ENCODE measurements around the gene SUN2.

The SUN2 gene

DNA sequence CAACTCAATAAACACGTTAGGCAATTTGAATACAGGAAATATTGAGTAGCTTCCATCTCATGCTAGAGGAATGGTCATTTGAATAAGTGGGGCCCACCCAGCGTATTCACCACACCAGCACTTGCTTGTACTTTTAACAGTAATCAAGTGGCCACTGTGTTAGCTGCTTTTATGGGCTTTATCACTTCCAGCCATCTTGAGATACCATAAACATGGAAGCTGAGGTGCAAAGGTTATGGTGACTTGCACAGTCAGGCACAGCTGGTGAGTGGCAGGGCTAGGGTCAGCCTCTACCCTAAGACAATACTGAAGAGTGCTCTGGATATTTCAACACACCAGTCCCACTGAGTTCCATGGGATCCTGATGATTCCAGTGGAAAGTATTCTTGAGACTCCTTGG lies 61.7 kb downstream of the SUN2 start:
- peaks cover 3% of the 10 kb centered on the region; the same call in 1 of the 2 replicates for H3K4me1 ChIP-seq (ENCODE audit: control insufficient read depth, insufficient read depth, low read length)
- no peak overlapping the region for H3K4me3 ChIP-seq (ENCODE audit: low read depth, low read length)
- peaks cover 26 to 71% of the 10 kb centered on the region in 2 experiments for H3K36me3 ChIP-seq (ENCODE audit: control insufficient read depth in 2 of 2, insufficient read depth in 1 of 2, low read length in 2 of 2)
- no peaks in the 10 kb centered on the region for H3K9me3 ChIP-seq (ENCODE audit: control insufficient read depth, insufficient read depth, low read depth, low read length)
- ChIA-PET CTCF (interaction anchor here (4.9 kb wide), 1 partner anchor 12 kb away, joined by 31 read pairs; the partner anchor contains the start of gene TOMM22), POLR2A (interaction anchor here (0.6 to 8.0 kb wide), 4 partner anchors 12 to 248 kb away, joined by 4 to 60 read pairs (median 8); partner anchors contain the start of gene TOMM22)
- no peak overlapping the region for H3K27ac ChIP-seq (ENCODE audit: extremely low read depth, low read depth, low read length)
- TF ChIP-seq ZNF112 (tag by site-specific recombination; IDR thresholded peaks at IDR 0.05) (no peak), ZNF37A (tag by site-specific recombination; IDR thresholded peaks at IDR 0.05) (no peak), ZNF830 (tag by site-specific recombination; IDR thresholded peaks at IDR 0.05; ENCODE audit: low read depth) (no peak), ZBTB21 (tag by site-specific recombination; IDR thresholded peaks at IDR 0.05) (no peak), ZNF354C (tag by site-specific recombination; IDR thresholded peaks at IDR 0.05; ENCODE audit: borderline replicate concordance, low read depth) (no peak), KLF1 (tag by site-specific recombination; IDR thresholded peaks at IDR 0.05) (no peak), ZNF121 (tag by site-specific recombination; IDR thresholded peaks at IDR 0.05) (no peak), ZNF558 (tag by site-specific recombination; IDR thresholded peaks at IDR 0.05) (no peak), ZNF610 (tag by site-specific recombination; IDR thresholded peaks at IDR 0.05; ENCODE audit: borderline replicate concordance) (no peak), ZFP69B (tag by site-specific recombination; IDR thresholded peaks at IDR 0.05) (peak; percentile 72; the same call in 1 of the 2 replicates), ZNF19 (tag by site-specific recombination; IDR thresholded peaks at IDR 0.05; ENCODE audit: low read depth) (no peak), KLF8 (tag by site-specific recombination; IDR thresholded peaks at IDR 0.05) (no peak), GLI2 (tag by site-specific recombination; IDR thresholded peaks at IDR 0.05; ENCODE audit: borderline replicate concordance, low read depth) (no peak), ZNF677 (tag by site-specific recombination; IDR thresholded peaks at IDR 0.05) (no peak), TCF7L2 (IDR thresholded peaks at IDR 0.05; ENCODE audit: borderline replicate concordance, low read depth, low read length) (no peak), ZNF792 (tag by site-specific recombination; IDR thresholded peaks at IDR 0.05) (no peak), ZNF2 (tag by site-specific recombination; IDR thresholded peaks at IDR 0.05) (no peak), ZSCAN16 (tag by site-specific recombination; IDR thresholded peaks at IDR 0.05) (no peak), ZNF175 (tag by site-specific recombination; IDR thresholded peaks at IDR 0.05) (no peak), FEZF1 (tag by site-specific recombination; IDR thresholded peaks at IDR 0.05) (peak; percentile 68)
- TF ChIP-seq, protein P1, sequence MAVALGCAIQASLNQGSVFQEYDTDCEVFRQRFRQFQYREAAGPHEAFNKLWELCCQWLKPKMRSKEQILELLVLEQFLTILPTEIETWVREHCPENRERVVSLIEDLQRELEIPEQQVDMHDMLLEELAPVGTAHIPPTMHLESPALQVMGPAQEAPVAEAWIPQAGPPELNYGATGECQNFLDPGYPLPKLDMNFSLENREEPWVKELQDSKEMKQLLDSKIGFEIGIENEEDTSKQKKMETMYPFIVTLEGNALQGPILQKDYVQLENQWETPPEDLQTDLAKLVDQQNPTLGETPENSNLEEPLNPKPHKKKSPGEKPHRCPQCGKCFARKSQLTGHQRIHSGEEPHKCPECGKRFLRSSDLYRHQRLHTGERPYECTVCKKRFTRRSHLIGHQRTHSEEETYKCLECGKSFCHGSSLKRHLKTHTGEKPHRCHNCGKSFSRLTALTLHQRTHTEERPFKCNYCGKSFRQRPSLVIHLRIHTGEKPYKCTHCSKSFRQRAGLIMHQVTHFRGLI (tag by site-specific recombination; IDR thresholded peaks at IDR 0.05) = no peak
- TF ChIP-seq, protein P2, sequence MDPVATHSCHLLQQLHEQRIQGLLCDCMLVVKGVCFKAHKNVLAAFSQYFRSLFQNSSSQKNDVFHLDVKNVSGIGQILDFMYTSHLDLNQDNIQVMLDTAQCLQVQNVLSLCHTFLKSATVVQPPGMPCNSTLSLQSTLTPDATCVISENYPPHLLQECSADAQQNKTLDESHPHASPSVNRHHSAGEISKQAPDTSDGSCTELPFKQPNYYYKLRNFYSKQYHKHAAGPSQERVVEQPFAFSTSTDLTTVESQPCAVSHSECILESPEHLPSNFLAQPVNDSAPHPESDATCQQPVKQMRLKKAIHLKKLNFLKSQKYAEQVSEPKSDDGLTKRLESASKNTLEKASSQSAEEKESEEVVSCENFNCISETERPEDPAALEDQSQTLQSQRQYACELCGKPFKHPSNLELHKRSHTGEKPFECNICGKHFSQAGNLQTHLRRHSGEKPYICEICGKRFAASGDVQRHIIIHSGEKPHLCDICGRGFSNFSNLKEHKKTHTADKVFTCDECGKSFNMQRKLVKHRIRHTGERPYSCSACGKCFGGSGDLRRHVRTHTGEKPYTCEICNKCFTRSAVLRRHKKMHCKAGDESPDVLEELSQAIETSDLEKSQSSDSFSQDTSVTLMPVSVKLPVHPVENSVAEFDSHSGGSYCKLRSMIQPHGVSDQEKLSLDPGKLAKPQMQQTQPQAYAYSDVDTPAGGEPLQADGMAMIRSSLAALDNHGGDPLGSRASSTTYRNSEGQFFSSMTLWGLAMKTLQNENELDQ (tag by site-specific recombination; IDR thresholded peaks at IDR 0.05; ENCODE audit: low read depth) = no peak
- TF ChIP-seq, protein P3, sequence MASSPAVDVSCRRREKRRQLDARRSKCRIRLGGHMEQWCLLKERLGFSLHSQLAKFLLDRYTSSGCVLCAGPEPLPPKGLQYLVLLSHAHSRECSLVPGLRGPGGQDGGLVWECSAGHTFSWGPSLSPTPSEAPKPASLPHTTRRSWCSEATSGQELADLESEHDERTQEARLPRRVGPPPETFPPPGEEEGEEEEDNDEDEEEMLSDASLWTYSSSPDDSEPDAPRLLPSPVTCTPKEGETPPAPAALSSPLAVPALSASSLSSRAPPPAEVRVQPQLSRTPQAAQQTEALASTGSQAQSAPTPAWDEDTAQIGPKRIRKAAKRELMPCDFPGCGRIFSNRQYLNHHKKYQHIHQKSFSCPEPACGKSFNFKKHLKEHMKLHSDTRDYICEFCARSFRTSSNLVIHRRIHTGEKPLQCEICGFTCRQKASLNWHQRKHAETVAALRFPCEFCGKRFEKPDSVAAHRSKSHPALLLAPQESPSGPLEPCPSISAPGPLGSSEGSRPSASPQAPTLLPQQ (tag by site-specific recombination; IDR thresholded peaks at IDR 0.05) = peak; percentile 86
- TF ChIP-seq, protein P4, sequence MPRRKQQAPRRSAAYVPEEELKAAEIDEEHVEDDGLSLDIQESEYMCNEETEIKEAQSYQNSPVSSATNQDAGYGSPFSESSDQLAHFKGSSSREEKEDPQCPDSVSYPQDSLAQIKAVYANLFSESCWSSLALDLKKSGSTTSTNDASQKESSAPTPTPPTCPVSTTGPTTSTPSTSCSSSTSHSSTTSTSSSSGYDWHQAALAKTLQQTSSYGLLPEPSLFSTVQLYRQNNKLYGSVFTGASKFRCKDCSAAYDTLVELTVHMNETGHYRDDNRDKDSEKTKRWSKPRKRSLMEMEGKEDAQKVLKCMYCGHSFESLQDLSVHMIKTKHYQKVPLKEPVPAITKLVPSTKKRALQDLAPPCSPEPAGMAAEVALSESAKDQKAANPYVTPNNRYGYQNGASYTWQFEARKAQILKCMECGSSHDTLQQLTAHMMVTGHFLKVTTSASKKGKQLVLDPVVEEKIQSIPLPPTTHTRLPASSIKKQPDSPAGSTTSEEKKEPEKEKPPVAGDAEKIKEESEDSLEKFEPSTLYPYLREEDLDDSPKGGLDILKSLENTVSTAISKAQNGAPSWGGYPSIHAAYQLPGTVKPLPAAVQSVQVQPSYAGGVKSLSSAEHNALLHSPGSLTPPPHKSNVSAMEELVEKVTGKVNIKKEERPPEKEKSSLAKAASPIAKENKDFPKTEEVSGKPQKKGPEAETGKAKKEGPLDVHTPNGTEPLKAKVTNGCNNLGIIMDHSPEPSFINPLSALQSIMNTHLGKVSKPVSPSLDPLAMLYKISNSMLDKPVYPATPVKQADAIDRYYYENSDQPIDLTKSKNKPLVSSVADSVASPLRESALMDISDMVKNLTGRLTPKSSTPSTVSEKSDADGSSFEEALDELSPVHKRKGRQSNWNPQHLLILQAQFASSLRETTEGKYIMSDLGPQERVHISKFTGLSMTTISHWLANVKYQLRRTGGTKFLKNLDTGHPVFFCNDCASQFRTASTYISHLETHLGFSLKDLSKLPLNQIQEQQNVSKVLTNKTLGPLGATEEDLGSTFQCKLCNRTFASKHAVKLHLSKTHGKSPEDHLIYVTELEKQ (tag by site-specific recombination; IDR thresholded peaks at IDR 0.05; ENCODE audit: borderline replicate concordance) = no peak
- TF ChIP-seq, protein P5, sequence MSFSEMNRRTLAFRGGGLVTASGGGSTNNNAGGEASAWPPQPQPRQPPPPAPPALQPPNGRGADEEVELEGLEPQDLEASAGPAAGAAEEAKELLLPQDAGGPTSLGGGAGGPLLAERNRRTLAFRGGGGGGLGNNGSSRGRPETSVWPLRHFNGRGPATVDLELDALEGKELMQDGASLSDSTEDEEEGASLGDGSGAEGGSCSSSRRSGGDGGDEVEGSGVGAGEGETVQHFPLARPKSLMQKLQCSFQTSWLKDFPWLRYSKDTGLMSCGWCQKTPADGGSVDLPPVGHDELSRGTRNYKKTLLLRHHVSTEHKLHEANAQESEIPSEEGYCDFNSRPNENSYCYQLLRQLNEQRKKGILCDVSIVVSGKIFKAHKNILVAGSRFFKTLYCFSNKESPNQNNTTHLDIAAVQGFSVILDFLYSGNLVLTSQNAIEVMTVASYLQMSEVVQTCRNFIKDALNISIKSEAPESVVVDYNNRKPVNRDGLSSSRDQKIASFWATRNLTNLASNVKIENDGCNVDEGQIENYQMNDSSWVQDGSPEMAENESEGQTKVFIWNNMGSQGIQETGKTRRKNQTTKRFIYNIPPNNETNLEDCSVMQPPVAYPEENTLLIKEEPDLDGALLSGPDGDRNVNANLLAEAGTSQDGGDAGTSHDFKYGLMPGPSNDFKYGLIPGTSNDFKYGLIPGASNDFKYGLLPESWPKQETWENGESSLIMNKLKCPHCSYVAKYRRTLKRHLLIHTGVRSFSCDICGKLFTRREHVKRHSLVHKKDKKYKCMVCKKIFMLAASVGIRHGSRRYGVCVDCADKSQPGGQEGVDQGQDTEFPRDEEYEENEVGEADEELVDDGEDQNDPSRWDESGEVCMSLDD (tag by site-specific recombination; IDR thresholded peaks at IDR 0.05) = no peak

Measured in HEK293 (cell line).